ENCODE measurements around the gene IGF1R. TPM values are rescaled to one million over a fixed set of nuclear protein-coding genes. Genes with fewer than 3 reads are reported as not detected.

Gene IGF1R
- total and polyA plus RNA-seq, 12 donors, result 8.6 to 138 (median 66.0) TPM

DNA sequence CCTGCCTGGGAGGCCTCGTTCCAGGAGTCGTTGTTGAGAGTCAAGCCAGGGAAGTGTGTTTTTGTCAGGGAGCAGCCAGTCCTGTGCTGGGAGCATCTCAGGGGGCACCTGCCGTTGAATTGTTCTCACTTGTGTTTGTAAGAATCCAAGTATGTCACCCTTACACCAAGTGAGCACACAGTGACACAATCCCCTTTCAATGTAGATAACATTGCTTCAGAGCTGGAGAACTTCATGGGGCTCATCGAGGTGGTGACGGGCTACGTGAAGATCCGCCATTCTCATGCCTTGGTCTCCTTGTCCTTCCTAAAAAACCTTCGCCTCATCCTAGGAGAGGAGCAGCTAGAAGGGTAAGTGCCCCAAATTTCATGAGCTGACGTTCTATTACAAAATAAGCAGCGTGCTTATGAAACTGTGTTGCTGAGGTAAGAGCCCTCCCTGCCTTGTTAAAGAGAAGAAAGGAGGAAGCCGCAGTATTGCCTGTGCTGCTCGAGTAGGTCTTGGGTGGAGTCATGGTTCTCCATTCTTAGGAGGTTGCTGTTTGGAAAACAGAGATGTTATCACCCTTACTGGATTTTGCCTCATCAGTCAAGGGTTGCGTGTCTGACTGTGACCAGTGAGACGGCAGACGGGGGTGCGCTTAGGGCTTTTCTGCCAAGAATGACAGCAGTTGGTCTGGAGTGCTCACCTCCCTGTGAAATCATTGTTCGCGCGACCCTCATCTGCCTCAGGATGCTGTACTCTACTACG, 251.1 kb downstream of the IGF1R start:
- Histone ChIP-seq H3K4me1 (replicated peaks in 1 of 2) (peaks cover 0 to 33% of the 10 kb centered on the region in 2 donors), H3K36me3 (replicated peaks in 1 of 2) (peaks cover 0 to 9% of the 10 kb centered on the region in 2 donors), H3K27ac (no peak overlapping the region), H3K9me3 (replicated peaks in 1 of 3) (no peaks in the 10 kb centered on the region), H3K4me3 (no peak overlapping the region), H3K27me3 (no peaks in the 10 kb centered on the region)
- 88 to 94% (median 90%) methylated on average over 18 to 20 of the region's 20 CpGs for WGBS, 4 donors
- intact Hi-C loops (cut with DNase I), result loop anchor here in 1 of 2 donors (10.0 kb wide), 2 partner anchors 165 to 375 kb away; no protein-coding TSS in a partner anchor
- TF ChIP-seq POLR2A (IDR thresholded peaks at IDR 0.05), result no peak
- TF ChIP-seq, protein P1, sequence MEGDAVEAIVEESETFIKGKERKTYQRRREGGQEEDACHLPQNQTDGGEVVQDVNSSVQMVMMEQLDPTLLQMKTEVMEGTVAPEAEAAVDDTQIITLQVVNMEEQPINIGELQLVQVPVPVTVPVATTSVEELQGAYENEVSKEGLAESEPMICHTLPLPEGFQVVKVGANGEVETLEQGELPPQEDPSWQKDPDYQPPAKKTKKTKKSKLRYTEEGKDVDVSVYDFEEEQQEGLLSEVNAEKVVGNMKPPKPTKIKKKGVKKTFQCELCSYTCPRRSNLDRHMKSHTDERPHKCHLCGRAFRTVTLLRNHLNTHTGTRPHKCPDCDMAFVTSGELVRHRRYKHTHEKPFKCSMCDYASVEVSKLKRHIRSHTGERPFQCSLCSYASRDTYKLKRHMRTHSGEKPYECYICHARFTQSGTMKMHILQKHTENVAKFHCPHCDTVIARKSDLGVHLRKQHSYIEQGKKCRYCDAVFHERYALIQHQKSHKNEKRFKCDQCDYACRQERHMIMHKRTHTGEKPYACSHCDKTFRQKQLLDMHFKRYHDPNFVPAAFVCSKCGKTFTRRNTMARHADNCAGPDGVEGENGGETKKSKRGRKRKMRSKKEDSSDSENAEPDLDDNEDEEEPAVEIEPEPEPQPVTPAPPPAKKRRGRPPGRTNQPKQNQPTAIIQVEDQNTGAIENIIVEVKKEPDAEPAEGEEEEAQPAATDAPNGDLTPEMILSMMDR (IDR thresholded peaks at IDR 0.05), result no peak
- DNase-seq, result peak in 1 of 7 donors; percentile 50

DNA sequence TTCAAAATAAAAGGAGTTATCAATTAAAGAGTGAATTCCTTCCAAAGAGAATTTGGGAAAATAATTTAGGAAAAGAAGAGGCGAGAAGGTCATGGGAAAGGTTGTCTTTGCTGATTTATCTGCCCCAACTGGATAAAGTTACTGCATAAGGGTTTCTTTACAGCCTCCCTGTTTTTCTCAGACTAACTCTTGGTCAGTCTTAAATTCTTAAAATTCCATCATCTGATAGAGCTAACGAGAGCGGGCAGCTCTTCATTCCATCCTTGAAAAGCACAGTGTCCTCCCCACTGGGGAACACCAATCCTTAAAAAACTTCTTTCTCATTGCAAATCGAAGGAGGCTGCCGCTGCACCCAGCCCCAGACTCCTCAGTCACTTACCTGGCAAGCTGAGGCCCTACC, 252.0 kb downstream of the IGF1R start:
- H3K4me1 ChIP-seq (replicated peaks in 1 of 2), result peaks cover 0 to 36% of the 10 kb centered on the region in 2 donors
- intact Hi-C loops (cut with DNase I), result loop anchor here in 1 of 2 donors (10.0 kb wide), 2 partner anchors 164 to 376 kb away; no protein-coding TSS in a partner anchor
- TF ChIP-seq, protein P1 (IDR thresholded peaks at IDR 0.05), result no peak
- TF ChIP-seq POLR2A (IDR thresholded peaks at IDR 0.05), result no peak
- H3K27ac ChIP-seq, result no peak overlapping the region
- H3K9me3 ChIP-seq (replicated peaks in 1 of 3), result no peaks in the 10 kb centered on the region
- peaks cover 0 to 9% of the 10 kb centered on the region in 2 donors for H3K36me3 ChIP-seq (replicated peaks in 1 of 2)
- no peak for DNase-seq
- no peak overlapping the region for H3K4me3 ChIP-seq
- H3K27me3 ChIP-seq, result no peaks in the 10 kb centered on the region
- WGBS, 4 donors, result 65 to 79% (median 74%) methylated on average over 5 of the region's 5 CpGs

DNA sequence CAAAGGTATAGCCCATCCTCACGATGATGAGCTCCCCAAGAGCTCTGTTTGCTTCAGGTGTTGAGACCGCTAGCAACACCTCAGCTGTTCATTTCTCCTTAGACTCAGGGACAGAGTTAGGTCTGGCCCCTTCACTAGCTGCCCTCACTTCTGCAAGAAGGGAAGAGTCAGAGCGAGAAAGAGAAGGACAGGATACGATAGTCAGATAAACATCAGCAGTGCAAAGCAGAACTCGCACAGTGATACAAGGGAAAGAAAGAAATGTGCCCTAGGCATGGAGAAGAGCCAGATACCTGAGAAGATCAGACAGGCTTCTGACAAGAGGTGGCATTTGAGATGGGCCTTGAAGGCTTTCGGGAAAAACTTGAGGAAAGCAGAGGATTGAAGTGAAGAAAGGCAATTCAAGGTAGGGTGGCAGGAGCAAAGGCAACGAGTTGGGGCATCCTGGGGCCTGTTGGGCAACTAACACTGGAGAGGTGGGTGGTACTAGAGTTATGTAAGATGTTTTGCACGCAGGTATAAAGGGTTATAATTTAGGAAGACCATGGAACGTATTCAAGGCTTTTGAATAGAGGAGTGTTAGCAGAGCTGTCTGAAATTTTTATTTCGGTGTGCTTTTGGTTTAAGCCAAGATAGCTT, 253.2 kb downstream of the IGF1R start:
- TF ChIP-seq POLR2A (IDR thresholded peaks at IDR 0.05), result no peak
- TF ChIP-seq, protein P1 (IDR thresholded peaks at IDR 0.05), result no peak
- H3K9me3 ChIP-seq (replicated peaks in 1 of 3), result no peaks in the 10 kb centered on the region
- no peaks in the 10 kb centered on the region for H3K27me3 ChIP-seq
- DNase-seq, result no peak
- H3K4me1 ChIP-seq (replicated peaks in 1 of 2), result peaks cover 0 to 29% of the 10 kb centered on the region in 2 donors
- WGBS, 4 donors, result 84 to 88% (median 87%) methylated on average over 10 of the region's 10 CpGs
- H3K36me3 ChIP-seq (replicated peaks in 1 of 2), result peaks cover 0 to 14% of the 10 kb centered on the region in 2 donors
- no peak overlapping the region for H3K27ac ChIP-seq
- intact Hi-C loops (cut with DNase I), result loop anchor here in 1 of 2 donors (10.0 kb wide), 2 partner anchors 163 to 377 kb away; no protein-coding TSS in a partner anchor
- no peak overlapping the region for H3K4me3 ChIP-seq

DNA sequence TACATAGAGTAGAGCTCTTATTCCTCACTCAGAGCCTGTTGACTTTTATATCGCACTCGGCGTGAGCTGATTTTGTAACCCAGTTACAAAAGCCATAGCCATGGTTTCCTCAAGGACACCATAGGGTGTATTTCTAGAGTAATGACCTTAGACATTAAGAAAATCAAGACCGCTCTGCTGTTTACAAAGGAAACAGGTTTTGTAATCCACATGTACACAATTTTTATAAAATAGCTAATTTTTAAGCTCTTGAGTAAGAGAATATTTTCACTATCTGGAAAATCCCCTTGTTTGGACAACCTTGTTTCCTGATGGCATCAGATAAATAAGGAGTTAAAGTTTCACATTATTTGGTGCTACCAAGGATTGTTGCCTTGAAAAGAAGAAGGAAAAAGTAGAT, 254.6 kb downstream of the IGF1R start:
- peaks cover 0 to 10% of the 10 kb centered on the region in 2 donors for H3K36me3 ChIP-seq (replicated peaks in 1 of 2)
- peak overlapping the region in 2 of 5 donors; percentile 21 to 65 for H3K27ac ChIP-seq
- 53 to 71% (median 59%) methylated on average over 4 of the region's 4 CpGs for WGBS, 4 donors
- H3K4me1 ChIP-seq (replicated peaks in 1 of 2), result peaks cover 0 to 20% of the 10 kb centered on the region in 2 donors
- no peaks in the 10 kb centered on the region for H3K9me3 ChIP-seq (replicated peaks in 1 of 3)
- intact Hi-C loops (cut with DNase I), result loop anchor here in 1 of 2 donors (10.0 kb wide), 2 partner anchors 162 to 378 kb away; no protein-coding TSS in a partner anchor
- no peaks in the 10 kb centered on the region for H3K27me3 ChIP-seq
- H3K4me3 ChIP-seq, result no peak overlapping the region
- peak in 1 of 7 donors; percentile 39 for DNase-seq
- TF ChIP-seq, protein P1 (IDR thresholded peaks at IDR 0.05), result no peak
- no peak for TF ChIP-seq POLR2A (IDR thresholded peaks at IDR 0.05)

Measured in adrenal gland (tissue), 12 donors.